DMS79 treated with DMSO at 0.1 percent for 48 hours (cell line): ENCODE data around the gene CARMIL3.

Experiments
- DNase-seq: peaks from one replicate; lab custom pipeline; 2025; lab: John Stamatoyannopoulos, UW

Gene CARMIL3

GRCh38 chr14:24116128-24116814 is 64.5 kb downstream of the CARMIL3 start:
- DNase-seq, result no peak

- DNase-seq, result no peak
Observed at GRCh38 chr14:24117179-24117578, 65.4 kb downstream of the CARMIL3 start.
